PFSK-1 (cell line): ENCODE results near the gene EIF2B4.

Source experiments
- FOXP2 ChIP-seq: optimal IDR thresholded peaks from 2 replicates; pipeline ENCODE3; 2011; ENCODE audit warnings: borderline replicate concordance, control low read depth, inconsistent platforms; ENCODE audit not compliant: insufficient read depth; ENCODE audit errors: extremely low read length, extremely low read depth
- POLR2AphosphoS5 ChIP-seq: IDR thresholded peaks from 2 replicates; pipeline ENCODE4 v1.6.1; 2012; ENCODE audit warnings: low read depth, mild to moderate bottlenecking, control low read depth, low read length, moderate library complexity
- REST ChIP-seq, 2 experiments: IDR thresholded peaks; 2 replicates each; pipeline versions ENCODE4 v1.6.1 to v1.8.0; 2011 to 2012; ENCODE audit warnings: low read depth in 2 of 2, low read length in 2 of 2, control low read depth in 1 of 2, inconsistent platforms in 1 of 2, mild to moderate bottlenecking in 1 of 2, moderate library complexity in 1 of 2; ENCODE audit not compliant: insufficient read depth in 1 of 2
- SIN3A ChIP-seq: IDR thresholded peaks from 2 replicates; pipeline ENCODE4 v1.6.1; 2012; ENCODE audit warnings: mild to moderate bottlenecking, low read length, moderate library complexity, borderline replicate concordance; ENCODE audit not compliant: insufficient read depth
- TAF1 ChIP-seq: IDR thresholded peaks from 2 replicates; pipeline ENCODE4 v1.6.1; 2012; ENCODE audit warnings: low read length, control low read depth, borderline replicate concordance; ENCODE audit not compliant: insufficient read depth

The EIF2B4 gene

DNA sequence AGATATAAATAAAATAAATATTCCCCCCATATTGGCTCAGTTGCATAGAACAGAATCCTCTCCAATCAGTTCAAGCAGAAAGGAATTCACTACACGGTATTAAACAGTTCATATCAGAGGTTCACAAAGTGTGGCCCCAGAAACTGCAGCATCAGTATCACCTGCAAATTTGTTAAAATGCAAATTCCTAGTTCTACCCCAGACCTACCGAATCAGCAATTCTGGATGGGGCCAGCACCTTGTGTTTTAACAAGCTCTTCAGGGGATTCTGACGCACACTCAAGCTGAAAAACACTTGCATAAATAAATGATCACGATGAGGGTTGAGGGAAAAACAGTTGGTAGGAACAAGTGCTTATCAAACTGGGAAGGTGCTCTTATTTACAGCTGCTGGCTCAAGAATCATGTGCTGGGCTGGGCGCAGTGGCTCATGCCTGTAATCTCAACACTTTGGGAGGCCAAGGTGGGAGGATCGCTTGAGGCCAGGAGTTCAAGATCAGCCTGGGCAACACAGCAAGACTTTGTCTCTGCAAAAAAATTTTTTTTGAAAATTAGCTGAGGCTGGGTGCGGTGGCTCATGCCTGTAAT lies 19.9 kb downstream of the EIF2B4 start:
- no peak for TF ChIP-seq TAF1
- TF ChIP-seq POLR2AphosphoS5 = no peak
- no peak for TF ChIP-seq FOXP2
- TF ChIP-seq REST (IDR thresholded peaks at IDR 0.05; ENCODE audit: insufficient read depth in 1 of 2, low read depth in 2 of 2, low read length in 2 of 2) = no peak
- no peak for TF ChIP-seq SIN3A

DNA sequence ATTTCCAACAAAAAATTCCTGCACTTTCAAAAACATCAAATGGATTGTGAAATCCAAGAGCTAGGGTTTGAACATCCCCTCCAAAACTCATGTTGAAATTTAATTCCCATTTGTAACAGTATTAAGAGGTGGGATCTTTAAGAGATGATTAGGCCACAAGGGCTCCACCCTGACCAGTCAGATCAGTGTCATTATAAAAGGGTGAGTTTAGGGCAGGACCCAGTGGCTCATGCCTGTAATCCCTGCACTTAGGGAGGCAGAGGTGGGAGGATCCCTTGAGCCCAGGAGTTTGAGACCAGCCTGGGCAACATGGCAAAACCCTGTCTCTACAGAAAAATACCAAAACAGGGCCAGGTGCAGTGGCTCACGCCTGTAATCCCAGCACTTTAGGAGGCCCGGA lies 22.5 kb downstream of the EIF2B4 start:
- TF ChIP-seq SIN3A (no peak), REST (IDR thresholded peaks at IDR 0.05; ENCODE audit: insufficient read depth in 1 of 2, low read depth in 2 of 2, low read length in 2 of 2) (no peak), FOXP2 (no peak), POLR2AphosphoS5 (no peak), TAF1 (no peak)

GRCh38 chr2:27336173-27336572 lies 34.0 kb downstream of the EIF2B4 start:
- TF ChIP-seq TAF1 (no peak), FOXP2 (no peak), REST (IDR thresholded peaks at IDR 0.05; ENCODE audit: insufficient read depth in 1 of 2, low read depth in 2 of 2, low read length in 2 of 2) (no peak), POLR2AphosphoS5 (no peak), SIN3A (no peak)

- no peak for TF ChIP-seq POLR2AphosphoS5
These were observed 34.8 kb downstream of the EIF2B4 start for GRCh38 chr2:27335311-27335710.

- peak; percentile 35; the same call in 1 of the 2 replicates for TF ChIP-seq POLR2AphosphoS5
- no peak for TF ChIP-seq TAF1
- no peak for TF ChIP-seq FOXP2
- no peak for TF ChIP-seq REST (IDR thresholded peaks at IDR 0.05; ENCODE audit: insufficient read depth in 1 of 2, low read depth in 2 of 2, low read length in 2 of 2)
- no peak for TF ChIP-seq SIN3A
These were observed 45.4 kb downstream of the EIF2B4 start for GRCh38 chr2:27324720-27325119.
